HepG2 (cell line): ENCODE data around the gene ACAD8. TPM values are rescaled to one million over a fixed set of nuclear protein-coding genes. Genes with fewer than 3 reads are reported as not detected.

Experiments
- ATAC-seq: fragments of 200-7000 bp; cut with Tn5 transposase; 3 replicates; pipeline ENCODE4 v1.9.1; 2020; ENCODE audit warnings: mild to moderate bottlenecking, moderate library complexity
- BruUV-seq: library from RNA; stranded (reverse); fragments of 400-500 nt; replicated peaks from 2 replicates; lab custom pipeline; 2021; lab: Mats Ljungman, UMichigan
- CTCF ChIA-PET: fragments of 300-600 bp; formaldehyde crosslinking; extraction: SDS; loops from one replicate; lab custom pipeline; 2021; ENCODE audit warnings: low total read pairs, inconsistent platforms, low intra/inter-chr PET ratio; lab: Yijun Ruan, JAX
- POLR2A ChIA-PET: fragments of 350-600 bp; sonication (Branson Sonifier 250); formaldehyde crosslinking; loops from one replicate; lab custom pipeline; 2020; ENCODE audit warnings: antibody characterized with exemption, inconsistent platforms; lab: Yijun Ruan, JAX
- DNase-seq: peaks from one replicate; pipeline ENCODE4 v3.0.0-alpha.2; 2015; ENCODE audit warnings: low spot score
- FAIRE-seq: peaks from 3 replicates; lab custom pipeline; 2011; peaks lifted over from hg19 to GRCh38; lab: Jason Lieb, UNC
- H2AFZ ChIP-seq: one replicate; pipeline ENCODE4 v1.6.1; 2011; ENCODE audit warnings: low read length, inconsistent platforms
- H3K27ac ChIP-seq: fragments of 300-600 bp; 3 replicates; pipeline ENCODE4 v1.8.0; 2011; ENCODE audit warnings: mixed run types, mild to moderate bottlenecking, mixed read lengths, low read length, inconsistent platforms; ENCODE audit not compliant: insufficient read depth; ENCODE audit errors: extremely low read length
- H3K27me3 ChIP-seq, 2 experiments: fragments of 200-600 bp in 1 of 2; 2 replicates in 1 of 2; 3 replicates in 1 of 2; pipeline versions ENCODE4 v1.6.0 to v1.8.0; 2011; ENCODE audit warnings: low read length in 2 of 2, mild to moderate bottlenecking in 2 of 2, moderate library complexity in 2 of 2, inconsistent platforms in 1 of 2; ENCODE audit not compliant: insufficient read depth in 2 of 2, control insufficient read depth in 1 of 2
- H3K36me3 ChIP-seq, 2 experiments: fragments of 200-600 bp in 1 of 2; replicated peaks in 1 of 2; 2 replicates in 1 of 2; 3 replicates in 1 of 2; pipeline versions ENCODE4 v1.5.1 to v1.8.0; 2011; ENCODE audit warnings: low read length in 2 of 2, inconsistent platforms in 1 of 2; ENCODE audit not compliant: insufficient read depth in 2 of 2, control insufficient read depth in 1 of 2
- H3K4me1 ChIP-seq: 2 replicates; pipeline ENCODE4 v1.5.1; 2012; ENCODE audit warnings: low read length, inconsistent platforms; ENCODE audit not compliant: insufficient read depth
- H3K4me2 ChIP-seq: 2 replicates; pipeline ENCODE4 v1.6.0; 2011; ENCODE audit warnings: low read depth, low read length, inconsistent platforms
- H3K4me3 ChIP-seq, 3 experiments: fragments of 200-600 bp in 1 of 3; sonication (generic), shearing (Covaris generic) in 1 of 3; replicated peaks in 1 of 3; 2 replicates each; pipeline ENCODE4 v1.5.1; 2011 to 2016; ENCODE audit warnings: low read length in 3 of 3, inconsistent platforms in 2 of 3, low read depth in 2 of 3, mild to moderate bottlenecking in 2 of 3, control low read depth in 1 of 3, mixed read lengths in 1 of 3; ENCODE audit not compliant: insufficient read depth in 1 of 3
- H3K79me2 ChIP-seq: one replicate; pipeline ENCODE4 v1.6.1; 2011; ENCODE audit warnings: low read length, inconsistent platforms; ENCODE audit not compliant: insufficient read depth
- H3K9ac ChIP-seq: 2 replicates; pipeline ENCODE4 v1.6.0; 2011; ENCODE audit warnings: mild to moderate bottlenecking, low read depth, low read length, inconsistent platforms; ENCODE audit not compliant: insufficient read depth
- H3K9me3 ChIP-seq: 2 replicates; pipeline ENCODE4 v1.5.1; 2012; ENCODE audit warnings: mild to moderate bottlenecking, low read length
- H4K20me1 ChIP-seq: 2 replicates; pipeline ENCODE4 v1.6.0; 2011; ENCODE audit warnings: inconsistent platforms, mild to moderate bottlenecking, low read length, moderate library complexity; ENCODE audit not compliant: insufficient read depth
- FOXM1 ChIP-seq: sonication (generic); formaldehyde crosslinking; IDR thresholded peaks from 2 replicates; pipeline ENCODE4 v1.5.0; 2020; ENCODE audit warnings: missing genetic modification reagents
- MTF2 ChIP-seq: sonication (generic); formaldehyde crosslinking; IDR thresholded peaks from 2 replicates; pipeline ENCODE4 v1.5.0; 2020; ENCODE audit warnings: missing genetic modification reagents, borderline replicate concordance
- SMC3 ChIP-seq: IDR thresholded peaks from 2 replicates; pipeline ENCODE4 v1.6.1; 2011; ENCODE audit warnings: low read length, improper control_type of control experiment
- SRSF9 ChIP-seq: fragments of 200-400 bp; formaldehyde crosslinking; IDR thresholded peaks from 2 replicates; pipeline ENCODE4 v1.6.1; 2018; ENCODE audit warnings: borderline replicate concordance, mild to moderate bottlenecking, low read depth, low read length; ENCODE audit not compliant: insufficient read depth, poor library complexity, severe bottlenecking
- ZIK1 ChIP-seq: sonication (generic); formaldehyde crosslinking; IDR thresholded peaks from 2 replicates; pipeline ENCODE4 v1.5.0; 2020; ENCODE audit warnings: mild to moderate bottlenecking, low read depth, missing genetic modification reagents, borderline replicate concordance
- ZNF549 ChIP-seq: sonication (generic); formaldehyde crosslinking; IDR thresholded peaks from 2 replicates; pipeline ENCODE4 v1.5.0; 2020; ENCODE audit warnings: missing genetic modification reagents
- ZNF607 ChIP-seq: sonication (generic); formaldehyde crosslinking; IDR thresholded peaks from 2 replicates; pipeline ENCODE4 v1.5.1; 2020; ENCODE audit warnings: missing genetic modification reagents, mild to moderate bottlenecking, borderline replicate concordance
- WGBS: methylation state at CpG from one replicate; pipeline ENCODE4 v1.1.6; 2017; ENCODE audit warnings: low lambda C conversion rate; 5-methylcytosine and 5-hydroxymethylcytosine counted together
- in situ Hi-C: cut with HindIII; loops from 2 replicates; pipeline ENCODE4 v1.10.0; 2017; ENCODE audit warnings: low pct_unique_long_range_greater_than_20kb; ENCODE audit not compliant: extremely low pct_ligation_motif_present
- intact Hi-C: fragments of 100-400 bp; cut with micrococcal nuclease; formaldehyde crosslinking; loops from one replicate; pipeline ENCODE4 v1.10.0; 2022; ENCODE audit not compliant: unreplicated experiment
- polyA plus RNA-seq, 8 experiments: library from polyadenylated mRNA; depleted of rRNA in 3 of 8; stranded (reverse) in 7 of 8; unstranded in 1 of 8; fragments of >200 nt; fragmentation: Illumina TruSeq in 4 of 8; extraction: Trizol in 4 of 8; gene quantifications; 2 replicates each; pipeline versions ENCODE4 v1.2.1 to v1.2.3, GENCODE V29; 2011 to 2016; ENCODE audit warnings: low read depth in 4 of 8, missing spikeins in 1 of 8, mixed read lengths in 1 of 8; ENCODE audit not compliant: insufficient read depth in 1 of 8
- total RNA-seq, 5 experiments: library from RNA; depleted of rRNA; stranded (reverse); fragments of >200 nt; fragmentation: Illumina TruSeq; extraction: Trizol; gene quantifications; 2 replicates each; pipeline ENCODE4 v1.2.3, GENCODE V29; 2016; ENCODE audit warnings: low read depth in 1 of 5
- TF ChIP-seq, protein P1 (sequence below): sonication (generic); formaldehyde crosslinking; IDR thresholded peaks from 2 replicates; pipeline ENCODE4 v1.4.0; 2020; ENCODE audit warnings: missing genetic modification reagents

Gene ACAD8
- total and polyA plus RNA-seq, 2 of the 13 experiments (the other 11 are each of a cell fraction or from before 2014, with no cell fraction given): 13.5 to 20.3 TPM

DNA sequence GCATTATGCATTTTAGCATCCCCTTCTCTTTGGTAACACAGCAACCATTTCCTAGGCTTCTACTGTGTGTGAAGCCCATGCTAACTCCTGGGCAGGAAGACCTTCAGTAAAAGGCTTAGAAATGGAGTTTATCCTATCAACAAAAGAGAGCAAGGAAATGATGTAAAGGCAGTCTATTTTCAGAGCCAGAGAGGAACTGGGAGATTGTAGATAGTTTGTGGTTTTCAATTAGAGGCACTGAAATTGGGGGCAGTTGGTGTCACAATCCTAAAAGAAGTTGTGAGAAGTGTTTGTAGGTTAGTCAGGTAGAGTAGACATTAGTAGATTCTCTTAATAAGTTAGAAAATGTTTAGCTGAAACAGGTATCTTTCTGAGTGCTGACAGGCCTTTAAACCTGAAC is 7.1 kb downstream of the ACAD8 start:
- intact Hi-C loops: no loop called here
- Histone ChIP-seq H3K4me1 (peaks cover 2% of the 10 kb centered on the region), H2AFZ (no peak overlapping the region), H3K4me2 (no peak overlapping the region), H3K27ac (no peak overlapping the region), H3K36me3 (peaks cover 10 to 52% of the 10 kb centered on the region in 2 experiments; a peak in 4 of 5 replicates), H3K79me2 (no peaks in the 10 kb centered on the region), H3K27me3 (no peaks in the 10 kb centered on the region)
- ChIA-PET CTCF (no interaction called here), POLR2A (no interaction called here)
- ATAC-seq (no peak), DNase-seq (no peak)
- TF ChIP-seq MTF2 (CRISPR knock-in tag) (no peak), FOXM1 (CRISPR knock-in tag) (no peak)
- TF ChIP-seq, all 625 proteins: peak for 0
- in situ Hi-C loops: no loop called here
- Histone ChIP-seq H3K9ac (no peak overlapping the region), H3K4me3 (no peak overlapping the region), H4K20me1 (no peaks in the 10 kb centered on the region), H3K9me3 (no peaks in the 10 kb centered on the region)
- no TSS peak for BruUV-seq
- FAIRE-seq: no peak

DNA sequence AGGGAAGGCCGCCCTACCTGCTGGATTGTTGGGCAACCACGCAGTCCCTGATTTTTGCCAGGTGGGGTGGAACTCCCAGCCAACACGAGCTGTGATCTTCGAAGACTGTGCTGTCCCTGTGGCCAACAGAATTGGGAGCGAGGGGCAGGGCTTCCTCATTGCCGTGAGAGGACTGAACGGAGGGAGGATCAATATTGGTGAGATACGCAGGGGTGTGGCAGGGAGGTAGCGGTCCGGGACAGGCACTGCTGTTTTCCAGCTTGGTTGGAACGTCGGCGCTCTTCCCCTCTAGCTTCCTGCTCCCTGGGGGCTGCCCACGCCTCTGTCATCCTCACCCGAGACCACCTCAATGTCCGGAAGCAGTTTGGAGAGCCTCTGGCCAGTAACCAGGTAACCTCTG is 7.6 kb downstream of the ACAD8 start:
- POLR2A ChIA-PET: no interaction called here
- in situ Hi-C loops (no loop called here), intact Hi-C loops (no loop called here)
- no peaks in the 10 kb centered on the region for H4K20me1 ChIP-seq
- no peaks in the 10 kb centered on the region for H3K9me3 ChIP-seq
- ATAC-seq (no peak), DNase-seq (no peak), FAIRE-seq (no peak)
- TF ChIP-seq SMC3 (no peak), ZIK1 (CRISPR knock-in tag) (no peak), ZNF549 (CRISPR knock-in tag) (no peak), ZNF607 (CRISPR knock-in tag) (no peak), SRSF9 (no peak)
- TF ChIP-seq, protein P1, sequence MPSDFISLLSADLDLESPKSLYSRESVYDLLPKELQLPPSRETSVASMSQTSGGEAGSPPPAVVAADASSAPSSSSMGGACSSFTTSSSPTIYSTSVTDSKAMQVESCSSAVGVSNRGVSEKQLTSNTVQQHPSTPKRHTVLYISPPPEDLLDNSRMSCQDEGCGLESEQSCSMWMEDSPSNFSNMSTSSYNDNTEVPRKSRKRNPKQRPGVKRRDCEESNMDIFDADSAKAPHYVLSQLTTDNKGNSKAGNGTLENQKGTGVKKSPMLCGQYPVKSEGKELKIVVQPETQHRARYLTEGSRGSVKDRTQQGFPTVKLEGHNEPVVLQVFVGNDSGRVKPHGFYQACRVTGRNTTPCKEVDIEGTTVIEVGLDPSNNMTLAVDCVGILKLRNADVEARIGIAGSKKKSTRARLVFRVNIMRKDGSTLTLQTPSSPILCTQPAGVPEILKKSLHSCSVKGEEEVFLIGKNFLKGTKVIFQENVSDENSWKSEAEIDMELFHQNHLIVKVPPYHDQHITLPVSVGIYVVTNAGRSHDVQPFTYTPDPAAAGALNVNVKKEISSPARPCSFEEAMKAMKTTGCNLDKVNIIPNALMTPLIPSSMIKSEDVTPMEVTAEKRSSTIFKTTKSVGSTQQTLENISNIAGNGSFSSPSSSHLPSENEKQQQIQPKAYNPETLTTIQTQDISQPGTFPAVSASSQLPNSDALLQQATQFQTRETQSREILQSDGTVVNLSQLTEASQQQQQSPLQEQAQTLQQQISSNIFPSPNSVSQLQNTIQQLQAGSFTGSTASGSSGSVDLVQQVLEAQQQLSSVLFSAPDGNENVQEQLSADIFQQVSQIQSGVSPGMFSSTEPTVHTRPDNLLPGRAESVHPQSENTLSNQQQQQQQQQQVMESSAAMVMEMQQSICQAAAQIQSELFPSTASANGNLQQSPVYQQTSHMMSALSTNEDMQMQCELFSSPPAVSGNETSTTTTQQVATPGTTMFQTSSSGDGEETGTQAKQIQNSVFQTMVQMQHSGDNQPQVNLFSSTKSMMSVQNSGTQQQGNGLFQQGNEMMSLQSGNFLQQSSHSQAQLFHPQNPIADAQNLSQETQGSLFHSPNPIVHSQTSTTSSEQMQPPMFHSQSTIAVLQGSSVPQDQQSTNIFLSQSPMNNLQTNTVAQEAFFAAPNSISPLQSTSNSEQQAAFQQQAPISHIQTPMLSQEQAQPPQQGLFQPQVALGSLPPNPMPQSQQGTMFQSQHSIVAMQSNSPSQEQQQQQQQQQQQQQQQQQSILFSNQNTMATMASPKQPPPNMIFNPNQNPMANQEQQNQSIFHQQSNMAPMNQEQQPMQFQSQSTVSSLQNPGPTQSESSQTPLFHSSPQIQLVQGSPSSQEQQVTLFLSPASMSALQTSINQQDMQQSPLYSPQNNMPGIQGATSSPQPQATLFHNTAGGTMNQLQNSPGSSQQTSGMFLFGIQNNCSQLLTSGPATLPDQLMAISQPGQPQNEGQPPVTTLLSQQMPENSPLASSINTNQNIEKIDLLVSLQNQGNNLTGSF (CRISPR knock-in tag): no peak
- no peak overlapping the region for H3K9ac ChIP-seq
- no peak overlapping the region for H3K4me3 ChIP-seq
- no peaks in the 10 kb centered on the region for H3K27me3 ChIP-seq
- BruUV-seq: no TSS peak
- H3K4me1 ChIP-seq: no peaks in the 10 kb centered on the region
- H2AFZ ChIP-seq: no peak overlapping the region
- no peak overlapping the region for H3K4me2 ChIP-seq
- H3K36me3 ChIP-seq: peaks cover 10 to 52% of the 10 kb centered on the region in 2 experiments; a peak in 4 of 5 replicates
- no peaks in the 10 kb centered on the region for H3K79me2 ChIP-seq
- H3K27ac ChIP-seq: no peak overlapping the region
- WGBS: 97% methylated on average over 16 of the region's 16 CpGs
- CTCF ChIA-PET: no interaction called here
